HepG2 (cell line): Measurements from ENCODE around the gene NDUFS6. TPM values are rescaled to one million over a fixed set of nuclear protein-coding genes. Genes with fewer than 3 reads are reported as not detected.

Experiments used
- ATAC-seq: fragments of 200-7000 bp; cut with Tn5 transposase; 3 replicates; pipeline ENCODE4 v1.9.1; 2020; ENCODE audit warnings: mild to moderate bottlenecking, moderate library complexity
- BruUV-seq: library from RNA; stranded (reverse); fragments of 400-500 nt; replicated peaks from 2 replicates; lab custom pipeline; 2021; lab: Mats Ljungman, UMichigan
- CTCF ChIA-PET: fragments of 300-600 bp; formaldehyde crosslinking; extraction: SDS; loops from one replicate; lab custom pipeline; 2021; ENCODE audit warnings: low total read pairs, inconsistent platforms, low intra/inter-chr PET ratio; lab: Yijun Ruan, JAX
- POLR2A ChIA-PET: fragments of 350-600 bp; sonication (Branson Sonifier 250); formaldehyde crosslinking; loops from one replicate; lab custom pipeline; 2020; ENCODE audit warnings: antibody characterized with exemption, inconsistent platforms; lab: Yijun Ruan, JAX
- DNase-seq: peaks from one replicate; pipeline ENCODE4 v3.0.0-alpha.2; 2015; ENCODE audit warnings: low spot score
- FAIRE-seq: peaks from 3 replicates; lab custom pipeline; 2011; peaks lifted over from hg19 to GRCh38; lab: Jason Lieb, UNC
- H2AFZ ChIP-seq: one replicate; pipeline ENCODE4 v1.6.1; 2011; ENCODE audit warnings: low read length, inconsistent platforms
- H3K27ac ChIP-seq: fragments of 300-600 bp; 3 replicates; pipeline ENCODE4 v1.8.0; 2011; ENCODE audit warnings: mixed run types, mild to moderate bottlenecking, mixed read lengths, low read length, inconsistent platforms; ENCODE audit not compliant: insufficient read depth; ENCODE audit errors: extremely low read length
- H3K27me3 ChIP-seq, 2 experiments: fragments of 200-600 bp in 1 of 2; 2 replicates in 1 of 2; 3 replicates in 1 of 2; pipeline versions ENCODE4 v1.6.0 to v1.8.0; 2011; ENCODE audit warnings: low read length in 2 of 2, mild to moderate bottlenecking in 2 of 2, moderate library complexity in 2 of 2, inconsistent platforms in 1 of 2; ENCODE audit not compliant: insufficient read depth in 2 of 2, control insufficient read depth in 1 of 2
- H3K36me3 ChIP-seq, 2 experiments: fragments of 200-600 bp in 1 of 2; replicated peaks in 1 of 2; 2 replicates in 1 of 2; 3 replicates in 1 of 2; pipeline versions ENCODE4 v1.5.1 to v1.8.0; 2011; ENCODE audit warnings: low read length in 2 of 2, inconsistent platforms in 1 of 2; ENCODE audit not compliant: insufficient read depth in 2 of 2, control insufficient read depth in 1 of 2
- H3K4me1 ChIP-seq: 2 replicates; pipeline ENCODE4 v1.5.1; 2012; ENCODE audit warnings: low read length, inconsistent platforms; ENCODE audit not compliant: insufficient read depth
- H3K4me2 ChIP-seq: 2 replicates; pipeline ENCODE4 v1.6.0; 2011; ENCODE audit warnings: low read depth, low read length, inconsistent platforms
- H3K4me3 ChIP-seq, 3 experiments: fragments of 200-600 bp in 1 of 3; sonication (generic), shearing (Covaris generic) in 1 of 3; replicated peaks in 1 of 3; 2 replicates each; pipeline ENCODE4 v1.5.1; 2011 to 2016; ENCODE audit warnings: low read length in 3 of 3, inconsistent platforms in 2 of 3, low read depth in 2 of 3, mild to moderate bottlenecking in 2 of 3, control low read depth in 1 of 3, mixed read lengths in 1 of 3; ENCODE audit not compliant: insufficient read depth in 1 of 3
- H3K79me2 ChIP-seq: one replicate; pipeline ENCODE4 v1.6.1; 2011; ENCODE audit warnings: low read length, inconsistent platforms; ENCODE audit not compliant: insufficient read depth
- H3K9ac ChIP-seq: 2 replicates; pipeline ENCODE4 v1.6.0; 2011; ENCODE audit warnings: mild to moderate bottlenecking, low read depth, low read length, inconsistent platforms; ENCODE audit not compliant: insufficient read depth
- H3K9me3 ChIP-seq: 2 replicates; pipeline ENCODE4 v1.5.1; 2012; ENCODE audit warnings: mild to moderate bottlenecking, low read length
- H4K20me1 ChIP-seq: 2 replicates; pipeline ENCODE4 v1.6.0; 2011; ENCODE audit warnings: inconsistent platforms, mild to moderate bottlenecking, low read length, moderate library complexity; ENCODE audit not compliant: insufficient read depth
- CHCHD3 ChIP-seq: sonication (generic); formaldehyde crosslinking; IDR thresholded peaks from 2 replicates; pipeline ENCODE4 v1.8.0; 2022; ENCODE audit warnings: mild to moderate bottlenecking, missing genetic modification reagents, moderate library complexity
- EED ChIP-seq: sonication (generic); formaldehyde crosslinking; IDR thresholded peaks from 2 replicates; pipeline ENCODE4 v1.5.0; 2020; ENCODE audit warnings: mild to moderate bottlenecking, missing genetic modification reagents
- NFE2L1 ChIP-seq: sonication (generic); formaldehyde crosslinking; IDR thresholded peaks from 2 replicates; pipeline ENCODE4 v1.4.0; 2020; ENCODE audit warnings: missing genetic modification reagents, mild to moderate bottlenecking, borderline replicate concordance
- SMC3 ChIP-seq: IDR thresholded peaks from 2 replicates; pipeline ENCODE4 v1.6.1; 2011; ENCODE audit warnings: low read length, improper control_type of control experiment
- ZBTB1 ChIP-seq: sonication (generic); formaldehyde crosslinking; IDR thresholded peaks from 2 replicates; pipeline ENCODE4 v1.4.0; 2020; ENCODE audit warnings: missing genetic modification reagents, borderline replicate concordance
- ZNF253 ChIP-seq: sonication (generic); formaldehyde crosslinking; IDR thresholded peaks from 2 replicates; pipeline ENCODE4 v1.8.0; 2022; ENCODE audit warnings: mild to moderate bottlenecking, missing genetic modification reagents, borderline replicate concordance
- ZNF274 ChIP-seq: sonication (generic); formaldehyde crosslinking; IDR thresholded peaks from 2 replicates; pipeline ENCODE4 v1.5.1; 2020; ENCODE audit warnings: mild to moderate bottlenecking, missing genetic modification reagents
- ZNF367 ChIP-seq: sonication (generic); formaldehyde crosslinking; IDR thresholded peaks from 2 replicates; pipeline ENCODE4 v1.4.0; 2020; ENCODE audit warnings: missing genetic modification reagents, borderline replicate concordance
- ZNF557 ChIP-seq: sonication (generic); formaldehyde crosslinking; IDR thresholded peaks from 2 replicates; pipeline ENCODE4 v1.4.0; 2020; ENCODE audit warnings: missing genetic modification reagents
- ZNF672 ChIP-seq: sonication (generic); formaldehyde crosslinking; IDR thresholded peaks from 2 replicates; pipeline ENCODE4 v1.8.1; 2022; ENCODE audit warnings: missing genetic modification reagents
- WGBS: methylation state at CpG from one replicate; pipeline ENCODE4 v1.1.6; 2017; ENCODE audit warnings: low lambda C conversion rate; 5-methylcytosine and 5-hydroxymethylcytosine counted together
- in situ Hi-C: cut with HindIII; loops from 2 replicates; pipeline ENCODE4 v1.10.0; 2017; ENCODE audit warnings: low pct_unique_long_range_greater_than_20kb; ENCODE audit not compliant: extremely low pct_ligation_motif_present
- intact Hi-C: fragments of 100-400 bp; cut with micrococcal nuclease; formaldehyde crosslinking; loops from one replicate; pipeline ENCODE4 v1.10.0; 2022; ENCODE audit not compliant: unreplicated experiment
- polyA plus RNA-seq, 8 experiments: library from polyadenylated mRNA; depleted of rRNA in 3 of 8; stranded (reverse) in 7 of 8; unstranded in 1 of 8; fragments of >200 nt; fragmentation: Illumina TruSeq in 4 of 8; extraction: Trizol in 4 of 8; gene quantifications; 2 replicates each; pipeline versions ENCODE4 v1.2.1 to v1.2.3, GENCODE V29; 2011 to 2016; ENCODE audit warnings: low read depth in 4 of 8, missing spikeins in 1 of 8, mixed read lengths in 1 of 8; ENCODE audit not compliant: insufficient read depth in 1 of 8
- total RNA-seq, 5 experiments: library from RNA; depleted of rRNA; stranded (reverse); fragments of >200 nt; fragmentation: Illumina TruSeq; extraction: Trizol; gene quantifications; 2 replicates each; pipeline ENCODE4 v1.2.3, GENCODE V29; 2016; ENCODE audit warnings: low read depth in 1 of 5
- TF ChIP-seq, protein P1 (sequence below): sonication (generic); formaldehyde crosslinking; IDR thresholded peaks from 2 replicates; pipeline ENCODE4 v1.9.0; 2021; ENCODE audit warnings: missing genetic modification reagents, borderline replicate concordance

NDUFS6 gene
- total and polyA plus RNA-seq, 2 of the 13 experiments (the other 11 are each of a cell fraction or from before 2014, with no cell fraction given), result 23.7 to 50.4 TPM

- TF ChIP-seq, protein P1, sequence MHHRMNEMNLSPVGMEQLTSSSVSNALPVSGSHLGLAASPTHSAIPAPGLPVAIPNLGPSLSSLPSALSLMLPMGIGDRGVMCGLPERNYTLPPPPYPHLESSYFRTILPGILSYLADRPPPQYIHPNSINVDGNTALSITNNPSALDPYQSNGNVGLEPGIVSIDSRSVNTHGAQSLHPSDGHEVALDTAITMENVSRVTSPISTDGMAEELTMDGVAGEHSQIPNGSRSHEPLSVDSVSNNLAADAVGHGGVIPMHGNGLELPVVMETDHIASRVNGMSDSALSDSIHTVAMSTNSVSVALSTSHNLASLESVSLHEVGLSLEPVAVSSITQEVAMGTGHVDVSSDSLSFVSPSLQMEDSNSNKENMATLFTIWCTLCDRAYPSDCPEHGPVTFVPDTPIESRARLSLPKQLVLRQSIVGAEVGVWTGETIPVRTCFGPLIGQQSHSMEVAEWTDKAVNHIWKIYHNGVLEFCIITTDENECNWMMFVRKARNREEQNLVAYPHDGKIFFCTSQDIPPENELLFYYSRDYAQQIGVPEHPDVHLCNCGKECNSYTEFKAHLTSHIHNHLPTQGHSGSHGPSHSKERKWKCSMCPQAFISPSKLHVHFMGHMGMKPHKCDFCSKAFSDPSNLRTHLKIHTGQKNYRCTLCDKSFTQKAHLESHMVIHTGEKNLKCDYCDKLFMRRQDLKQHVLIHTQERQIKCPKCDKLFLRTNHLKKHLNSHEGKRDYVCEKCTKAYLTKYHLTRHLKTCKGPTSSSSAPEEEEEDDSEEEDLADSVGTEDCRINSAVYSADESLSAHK (CRISPR knock-in tag), result no peak
- TF ChIP-seq NFE2L1 (CRISPR knock-in tag), result no peak
These were observed 45.8 kb downstream of the NDUFS6 start (continued) for GRCh38 chr5:1847056-1847455.

- no peak for FAIRE-seq
- 0% methylated on average over 1 of the region's 9 CpGs for WGBS
These were observed 46.4 kb downstream of the NDUFS6 start for GRCh38 chr5:1847611-1848010.

More at GRCh38 chr5:1847611-1848010, 46.4 kb downstream of the NDUFS6 start:
- H3K4me3 ChIP-seq, result no peak overlapping the region
- POLR2A ChIA-PET, result no interaction called here
- DNase-seq (no peak), ATAC-seq (no peak)
- intact Hi-C loops, result no loop called here
- H3K9ac ChIP-seq, result no peak overlapping the region
- in situ Hi-C loops, result no loop called here
- peaks cover 0 to 35% of the 10 kb centered on the region in 2 experiments; a peak in 4 of 5 replicates for H3K27me3 ChIP-seq
- H3K9me3 ChIP-seq, result no peaks in the 10 kb centered on the region
- no peaks in the 10 kb centered on the region for H3K36me3 ChIP-seq
- no peak for TF ChIP-seq ZNF253 (CRISPR knock-in tag)
- TF ChIP-seq ZNF367, result no peak
- no peak for TF ChIP-seq ZBTB1 (CRISPR knock-in tag)
- no peak for TF ChIP-seq ZNF672 (CRISPR knock-in tag)
- TF ChIP-seq CHCHD3 (CRISPR knock-in tag), result no peak
- no peak for TF ChIP-seq SMC3
- no peak for TF ChIP-seq ZNF557
- TF ChIP-seq EED (CRISPR knock-in tag), result no peak
- TF ChIP-seq ZNF274 (CRISPR knock-in tag), result no peak
- no peak overlapping the region for H2AFZ ChIP-seq
- BruUV-seq, result no TSS peak
- CTCF ChIA-PET, result no interaction called here
- no peaks in the 10 kb centered on the region for H4K20me1 ChIP-seq
- no peaks in the 10 kb centered on the region for H3K4me1 ChIP-seq
- no peak overlapping the region for H3K27ac ChIP-seq
- no peaks in the 10 kb centered on the region for H3K79me2 ChIP-seq
- no peak overlapping the region for H3K4me2 ChIP-seq
